Right lobe of liver (tissue), 4 donors: ENCODE results near the gene CAMTA1.

Experiments
- POLR2A ChIP-seq: fragments of 450-650 bp; IDR thresholded peaks from one replicate; pipeline ENCODE4 v1.6.1; 2017; ENCODE audit warnings: antibody characterized with exemption, mild to moderate bottlenecking
- TF ChIP-seq, protein P1 (sequence below), 4 donors: fragments of 200-600 bp in 3 of 4; fragments of 450-650 bp in 1 of 4; IDR thresholded peaks; one replicate each; pipeline versions ENCODE4 v1.5.1 to v1.8.0; 2016 to 2022; ENCODE audit warnings: antibody characterized with exemption in 4 of 4, mild to moderate bottlenecking in 2 of 4
- donor health status: DM: no; HTN: no; CAD: no.
- donor health status: DM: no; HTN: no; CAD: no.
- donor health status: DM: no; HTN: yes; CAD: no.

DNA sequence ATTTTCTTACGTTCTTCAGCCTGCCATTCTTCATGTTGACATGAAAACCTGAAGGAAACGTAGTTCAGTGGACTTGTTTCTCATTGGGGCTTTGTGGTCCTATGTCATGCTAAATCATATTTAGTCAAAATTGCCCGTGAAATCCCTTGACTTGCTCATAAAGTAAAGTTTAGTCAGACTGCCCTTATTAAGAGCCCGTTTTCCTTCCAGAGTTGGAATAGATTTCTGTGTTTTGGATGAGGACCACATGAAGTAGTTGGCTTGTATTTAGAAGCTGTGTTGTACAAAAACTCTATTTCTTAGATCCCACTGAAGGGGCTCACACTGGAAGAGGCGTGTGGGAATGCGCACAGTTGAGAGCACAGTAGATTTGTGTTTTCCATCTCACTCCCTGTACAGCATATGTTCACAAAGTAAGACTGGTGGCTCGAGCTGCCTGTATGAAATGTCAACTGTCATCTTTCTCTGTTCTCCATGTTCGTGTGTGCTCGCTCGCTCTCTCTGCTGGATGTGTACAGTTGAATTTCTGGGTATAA lies 42.4 kb downstream of the CAMTA1 start:
- TF ChIP-seq, protein P1, sequence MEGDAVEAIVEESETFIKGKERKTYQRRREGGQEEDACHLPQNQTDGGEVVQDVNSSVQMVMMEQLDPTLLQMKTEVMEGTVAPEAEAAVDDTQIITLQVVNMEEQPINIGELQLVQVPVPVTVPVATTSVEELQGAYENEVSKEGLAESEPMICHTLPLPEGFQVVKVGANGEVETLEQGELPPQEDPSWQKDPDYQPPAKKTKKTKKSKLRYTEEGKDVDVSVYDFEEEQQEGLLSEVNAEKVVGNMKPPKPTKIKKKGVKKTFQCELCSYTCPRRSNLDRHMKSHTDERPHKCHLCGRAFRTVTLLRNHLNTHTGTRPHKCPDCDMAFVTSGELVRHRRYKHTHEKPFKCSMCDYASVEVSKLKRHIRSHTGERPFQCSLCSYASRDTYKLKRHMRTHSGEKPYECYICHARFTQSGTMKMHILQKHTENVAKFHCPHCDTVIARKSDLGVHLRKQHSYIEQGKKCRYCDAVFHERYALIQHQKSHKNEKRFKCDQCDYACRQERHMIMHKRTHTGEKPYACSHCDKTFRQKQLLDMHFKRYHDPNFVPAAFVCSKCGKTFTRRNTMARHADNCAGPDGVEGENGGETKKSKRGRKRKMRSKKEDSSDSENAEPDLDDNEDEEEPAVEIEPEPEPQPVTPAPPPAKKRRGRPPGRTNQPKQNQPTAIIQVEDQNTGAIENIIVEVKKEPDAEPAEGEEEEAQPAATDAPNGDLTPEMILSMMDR (IDR thresholded peaks at IDR 0.05) = no peak
- TF ChIP-seq POLR2A = no peak
